ENCODE results near the gene NCOR1.

DNA sequence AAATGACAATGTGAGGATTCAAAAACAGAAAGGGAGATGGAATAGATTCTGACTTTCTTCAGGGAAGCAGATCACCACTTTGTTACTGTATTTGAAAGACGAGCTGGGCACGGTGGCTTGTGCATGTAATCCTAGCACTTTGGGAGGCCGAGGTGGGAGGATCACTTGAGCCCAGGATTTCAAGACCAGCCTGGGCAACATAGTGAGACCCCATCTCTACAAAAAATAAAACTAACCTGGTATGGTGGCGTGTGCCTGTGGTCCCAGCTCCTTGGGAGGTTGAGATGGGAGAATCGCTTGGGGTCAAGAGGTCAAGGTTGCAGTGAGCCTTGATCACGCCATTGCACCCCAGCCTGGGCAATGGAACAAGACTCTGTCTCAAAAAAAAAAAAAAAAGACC, 35.7 kb upstream of the NCOR1 start:
- TF ChIP-seq RFX5 (IDR thresholded peaks at IDR 0.05; ENCODE audit: borderline replicate concordance, low read depth, low read length) (no peak), KDM5A (IDR thresholded peaks at IDR 0.05; ENCODE audit: low read length) (no peak), RXRA (IDR thresholded peaks at IDR 0.05; ENCODE audit: insufficient read depth, low read depth, low read length) (no peak), CREB1 (IDR thresholded peaks at IDR 0.05) (no peak)
- TF ChIP-seq, protein P1, sequence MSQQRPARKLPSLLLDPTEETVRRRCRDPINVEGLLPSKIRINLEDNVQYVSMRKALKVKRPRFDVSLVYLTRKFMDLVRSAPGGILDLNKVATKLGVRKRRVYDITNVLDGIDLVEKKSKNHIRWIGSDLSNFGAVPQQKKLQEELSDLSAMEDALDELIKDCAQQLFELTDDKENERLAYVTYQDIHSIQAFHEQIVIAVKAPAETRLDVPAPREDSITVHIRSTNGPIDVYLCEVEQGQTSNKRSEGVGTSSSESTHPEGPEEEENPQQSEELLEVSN (IDR thresholded peaks at IDR 0.05), result no peak
